Stimulated activated CD8-positive, alpha-beta memory T cell treated with anti-CD3 and anti-CD28 coated beads, Interleukin-7, amount 100 ng/mL, for 1 hour (primary cell): Measurements from ENCODE around the gene NTM.
"Not testable (repeated sequence)": the region's sequence is repeated elsewhere in the genome, so short reads cannot be mapped to it uniquely, and the experiment has no call there.

ENCODE experiments used
- DNase-seq, 2 donors: peaks; one replicate each; pipeline ENCODE4 v3.0.0-alpha.2; 2020; ENCODE audit warnings: low read depth in 2 of 2

Gene NTM

DNA sequence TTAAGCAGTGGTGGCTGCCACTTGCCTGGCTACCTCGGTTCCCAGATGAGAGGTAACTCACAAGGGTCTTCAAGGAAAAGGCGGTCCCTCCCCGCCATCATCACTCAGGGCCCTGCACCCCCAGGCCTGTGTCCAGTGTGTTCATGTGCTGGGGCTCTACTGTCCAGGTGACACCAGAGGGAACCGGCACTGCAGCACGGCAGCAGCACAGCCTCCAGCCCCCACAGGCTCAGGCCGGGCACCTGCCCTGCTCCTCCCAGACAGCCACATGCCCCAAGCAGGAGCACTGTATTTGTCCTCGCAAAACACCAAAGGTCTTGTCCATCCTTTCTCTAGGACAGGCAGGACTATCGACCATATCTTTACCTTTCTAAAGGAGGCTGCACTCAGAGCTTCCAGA lies 982.1 kb downstream of the NTM start:
- DNase-seq: no peak

DNA sequence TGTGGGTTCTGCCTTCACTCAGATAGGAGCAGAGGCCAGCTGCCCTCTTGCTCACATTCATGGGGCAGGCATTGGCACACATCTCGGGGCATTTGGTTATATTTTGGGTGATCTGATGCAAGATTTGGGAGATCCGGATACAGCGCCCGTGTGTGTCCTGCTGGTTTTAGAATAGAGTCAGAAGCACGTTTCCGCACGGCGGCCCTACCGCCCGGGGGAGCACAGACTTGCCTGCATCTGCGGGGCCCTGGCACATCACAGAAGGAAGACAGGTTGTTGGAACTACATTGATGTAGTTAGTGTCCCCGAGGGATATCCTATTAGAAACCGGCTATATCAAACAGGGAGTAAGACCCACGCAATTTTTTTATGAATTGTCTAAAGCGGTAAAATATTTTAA lies 982.8 kb downstream of the NTM start:
- DNase-seq: no peak

DNA sequence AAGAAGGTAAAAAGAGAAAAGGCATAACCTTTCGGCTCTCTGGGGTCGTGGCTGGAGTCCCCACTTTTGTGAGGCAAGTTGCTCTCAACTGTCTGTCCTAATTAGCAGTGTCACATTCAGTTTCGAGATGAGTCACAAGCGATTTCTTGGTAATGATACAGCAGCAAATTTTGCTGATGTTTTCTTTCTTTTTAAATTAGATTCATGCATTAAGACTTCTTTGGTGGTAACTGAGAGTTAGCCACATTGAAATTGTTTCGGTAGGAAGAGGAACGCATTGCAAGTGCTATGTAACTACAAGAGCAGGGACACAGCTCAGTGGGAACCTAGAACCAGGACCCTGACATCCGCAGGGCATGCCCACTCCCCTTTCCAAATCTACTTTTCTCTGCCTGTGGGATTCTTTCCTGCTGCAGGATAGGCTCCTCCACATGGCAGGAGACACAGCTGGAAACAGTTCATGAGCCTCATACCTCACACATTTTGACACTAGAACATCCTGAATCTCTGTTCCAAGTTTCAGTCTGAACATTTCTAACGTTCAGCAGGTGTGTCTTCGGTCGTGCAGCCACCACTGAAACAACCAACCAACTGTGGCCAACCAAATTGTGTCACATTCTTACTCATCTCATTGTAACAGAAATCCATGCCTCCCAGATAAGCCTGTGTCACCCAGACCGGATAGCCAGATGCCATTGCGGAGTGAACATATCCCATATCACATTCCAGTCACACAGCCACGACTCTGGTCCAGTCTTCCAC lies 987.6 kb downstream of the NTM start:
- no peak for DNase-seq

DNA sequence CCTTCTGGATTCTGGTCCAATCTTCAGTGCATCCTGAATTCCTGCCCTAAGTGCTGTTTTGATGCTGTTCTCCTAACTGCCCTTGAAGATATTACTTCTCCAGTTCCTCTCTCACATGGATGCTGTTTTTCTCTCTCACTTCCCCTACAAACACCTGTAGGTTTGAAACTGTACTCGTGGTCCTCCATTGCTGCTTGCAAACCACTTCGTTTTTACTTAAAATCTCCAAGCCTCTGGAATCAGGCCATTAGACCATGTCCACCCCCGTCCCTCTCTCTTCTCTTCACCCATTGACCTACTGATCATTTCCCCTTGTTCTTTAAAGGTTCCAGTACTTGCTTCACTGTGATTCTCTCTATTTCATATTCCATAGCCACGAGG lies 988.1 kb downstream of the NTM start:
- DNase-seq: no peak

DNA sequence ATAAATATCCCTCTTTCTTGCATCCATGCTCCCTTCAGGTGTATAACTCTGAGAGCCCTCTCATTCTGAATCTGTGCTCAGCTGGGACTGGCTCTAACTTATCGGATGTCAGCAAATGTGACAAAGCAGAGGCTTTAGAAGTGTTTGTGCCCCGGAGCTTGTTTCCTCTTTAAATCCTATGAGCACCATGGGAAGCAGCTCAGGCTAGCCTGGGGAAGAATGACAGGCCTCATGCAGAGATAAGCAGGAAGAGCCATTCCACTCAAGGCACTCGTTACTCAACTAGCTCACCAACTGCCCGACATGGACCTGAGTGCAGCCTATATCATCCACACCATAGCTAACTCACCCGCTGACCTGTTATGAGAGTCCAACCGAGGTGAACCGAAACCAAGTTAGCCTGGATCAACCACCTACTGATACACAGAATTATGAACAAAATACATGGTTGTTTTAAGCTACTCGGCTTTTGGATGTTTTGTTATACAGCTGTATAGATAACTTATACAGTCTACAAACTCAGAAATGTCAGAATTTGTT lies 990.7 kb downstream of the NTM start:
- DNase-seq: no peak

DNA sequence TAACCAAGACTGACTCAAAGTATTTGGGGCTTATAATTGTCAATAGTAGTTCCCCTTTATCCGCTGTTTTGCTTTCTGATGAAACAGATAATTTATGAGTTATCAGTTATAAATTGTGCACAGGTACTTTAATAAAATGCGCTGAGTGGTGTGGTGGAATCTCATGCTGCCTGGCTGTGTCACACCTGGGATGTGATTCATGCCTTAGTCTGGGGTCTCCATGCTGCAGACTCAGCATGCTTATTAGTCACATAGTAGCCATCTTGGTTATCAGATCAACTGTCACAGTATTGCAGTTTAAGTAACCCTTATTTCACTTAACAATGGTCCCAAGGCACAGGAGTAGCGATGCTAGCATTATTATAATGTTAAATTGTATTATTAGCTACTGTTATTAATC lies 995.2 kb downstream of the NTM start:
- DNase-seq: no peak

DNA sequence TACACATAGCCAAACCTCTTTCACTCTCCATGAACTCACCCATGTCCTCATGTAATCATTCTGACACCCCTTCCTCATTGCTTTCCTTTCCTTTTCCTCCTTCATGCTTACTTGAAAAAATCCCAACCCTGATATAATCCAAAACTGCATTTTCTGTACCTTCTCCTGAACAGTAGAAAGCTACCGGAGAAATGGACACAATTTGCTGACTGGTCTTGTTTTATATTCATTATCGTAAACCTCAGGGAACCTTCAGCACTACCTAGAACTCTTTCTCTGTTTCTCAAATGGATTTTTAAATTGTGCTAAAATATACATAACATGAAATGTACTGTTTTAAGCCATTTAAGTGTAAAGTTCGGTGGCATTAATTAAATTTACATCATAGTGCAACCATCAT lies 996.9 kb downstream of the NTM start:
- no peak for DNase-seq

DNA sequence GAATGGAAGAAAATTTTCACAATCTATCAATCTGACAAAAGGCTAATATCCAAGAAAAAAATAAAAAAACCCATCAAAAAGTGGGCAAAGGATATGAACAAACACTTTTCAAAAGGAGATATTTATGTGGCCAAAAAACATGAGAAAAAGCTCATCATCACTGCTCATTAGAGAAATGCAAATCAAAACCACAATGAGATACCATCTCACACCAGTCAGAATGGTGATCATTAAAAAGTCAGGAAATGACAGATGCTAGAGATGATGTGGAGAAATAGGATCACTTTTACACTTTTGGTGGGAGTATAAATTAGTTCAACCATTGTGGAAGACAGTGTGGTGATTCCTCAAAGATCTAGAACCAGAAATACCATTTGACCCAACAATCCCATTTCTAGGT lies 999.7 kb downstream of the NTM start:
- not testable (repeated sequence) for DNase-seq

DNA sequence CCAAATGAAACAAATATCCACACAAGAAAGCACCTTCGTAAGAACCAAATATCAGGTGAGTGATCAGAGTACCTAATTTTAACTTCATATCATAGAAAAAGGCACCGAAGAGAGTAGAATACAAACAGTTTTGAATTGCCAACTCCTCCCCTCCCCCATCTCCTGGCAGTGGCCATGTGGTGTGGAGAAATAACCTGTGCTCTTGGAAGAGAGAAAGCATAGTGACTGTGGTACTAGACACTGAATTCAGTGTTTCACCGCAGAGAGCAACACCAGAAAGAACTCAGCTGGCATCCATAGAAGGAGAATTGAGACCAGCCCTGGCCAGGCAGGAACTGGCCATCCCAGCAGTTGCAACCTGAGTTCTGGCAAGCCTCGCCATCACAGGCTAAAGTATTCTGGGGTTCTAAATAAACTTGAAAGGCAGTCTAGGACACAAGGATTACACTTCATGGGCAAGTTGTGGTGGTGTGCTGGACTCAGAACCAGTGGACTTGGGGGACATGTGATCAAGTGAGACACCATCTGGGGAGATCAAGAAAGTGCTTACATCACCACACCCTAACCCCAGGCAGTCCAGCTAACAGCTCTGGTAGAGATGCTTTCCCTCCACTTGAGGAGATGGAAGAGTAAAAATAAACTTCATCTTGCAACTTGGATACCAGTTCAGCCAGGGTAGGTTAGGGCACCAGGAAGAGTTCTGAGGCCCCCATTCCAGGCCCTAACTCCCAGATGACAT lies 1003.2 kb downstream of the NTM start:
- DNase-seq: no peak

DNA sequence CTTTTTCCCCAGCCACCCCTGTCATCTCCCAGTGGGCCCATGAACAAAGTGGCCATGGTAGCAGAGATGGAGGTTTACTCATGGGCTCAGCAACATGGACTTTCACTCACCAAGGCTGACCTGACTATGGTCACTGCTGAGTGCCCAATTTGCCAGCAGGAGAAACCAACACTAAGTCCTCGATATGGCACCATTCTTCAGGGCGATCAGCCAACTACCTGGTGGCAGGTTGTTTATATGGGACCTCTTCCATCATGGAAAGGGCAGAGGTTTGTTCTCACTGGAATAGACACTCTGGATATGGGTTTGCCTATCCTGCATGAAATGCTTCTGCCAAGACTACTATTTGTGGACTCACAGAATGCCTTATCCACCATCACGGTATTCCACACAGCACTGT lies 1009.1 kb downstream of the NTM start:
- DNase-seq: no peak
